K562 (cell line): ENCODE measurements around the gene CPSF4L. TPM values are rescaled to one million over a fixed set of nuclear protein-coding genes. Genes with fewer than 3 reads are reported as not detected.
A peak's percentile ranks its signal among the peaks of the same experiment; 100 is the strongest.

ENCODE experiments used
- HMGN3 ChIP-seq: IDR thresholded peaks from 2 replicates; pipeline ENCODE4 v1.6.1; 2011; ENCODE audit warnings: borderline replicate concordance, low read depth, mild to moderate bottlenecking, mixed read lengths, low read length; ENCODE audit not compliant: insufficient read length; ENCODE audit errors: extremely low read depth
- ZC3H4 ChIP-seq: sonication (generic); formaldehyde crosslinking; IDR thresholded peaks from 2 replicates; pipeline ENCODE4 v1.9.0; 2021; ENCODE audit warnings: missing genetic modification reagents, borderline replicate concordance
- polyA plus RNA-seq, 8 experiments: library from polyadenylated mRNA; depleted of rRNA in 4 of 8; stranded (reverse) in 5 of 8; unstranded in 3 of 8; fragments of >200 nt; fragmentation: Nextera tagmentation in 2 of 8; fragmentation: Illumina TruSeq in 1 of 8; extraction: Ambion mirVana in 2 of 8; extraction: Trizol in 1 of 8; gene quantifications; 2 replicates each; pipeline versions ENCODE4 v1.2.1 to v1.2.3, GENCODE V29; 2011 to 2014; ENCODE audit warnings: inconsistent platforms in 1 of 8, missing spikeins in 1 of 8
- total RNA-seq, 7 experiments: library from RNA; depleted of rRNA in 6 of 7; stranded (reverse); fragments of >200 nt in 6 of 7; fragmentation: Illumina TruSeq in 2 of 7; extraction: Trizol in 2 of 7; gene quantifications; 2 replicates each; pipeline versions ENCODE4 v1.2.1 to v1.2.3, GENCODE V29; 2011 to 2021; ENCODE audit warnings: low replicate concordance in 1 of 7
- TF ChIP-seq, protein P1 (sequence below): fragments of 450-650 bp; IDR thresholded peaks from 2 replicates; pipeline ENCODE4 v1.6.1; 2018; ENCODE audit not compliant: partially characterized antibody
- TF ChIP-seq, protein P2 (sequence below), 3 experiments: IDR thresholded peaks in 2 of 3; conservative IDR thresholded peaks in 1 of 3; 2 replicates each; pipeline ENCODE4 v1.5.1; 2011 to 2012; ENCODE audit warnings: low read length in 3 of 3, mild to moderate bottlenecking in 3 of 3, control low read depth in 2 of 3, improper control_type of control experiment in 1 of 3, inconsistent platforms in 1 of 3, low read depth in 1 of 3, mixed read lengths in 1 of 3, moderate library complexity in 1 of 3; ENCODE audit not compliant: insufficient read depth in 2 of 3

CPSF4L gene
- total and polyA plus RNA-seq, 9 of the 15 experiments (the other 6 are each of a cell fraction or from before 2014, with no cell fraction given), result not detected

DNA sequence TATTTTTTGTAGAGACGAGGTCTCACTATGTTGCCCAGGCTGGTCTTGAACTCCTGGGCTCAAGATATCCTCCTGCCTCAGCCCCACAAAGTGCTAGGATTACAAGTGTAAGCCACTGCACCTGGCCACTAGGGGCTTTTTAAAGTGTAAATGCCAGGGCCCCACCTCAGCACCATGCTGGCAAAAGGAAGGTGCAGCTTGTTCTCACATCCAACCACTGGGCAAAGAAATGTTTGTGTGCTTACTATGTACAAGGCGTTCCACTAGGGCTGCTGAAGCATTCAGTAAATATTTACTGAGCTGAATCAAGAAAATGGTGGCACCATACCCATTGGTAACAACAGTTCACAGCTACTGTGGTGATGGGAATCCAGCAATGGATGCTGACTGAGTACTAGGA lies 46.2 kb downstream of the CPSF4L start (continued):
- TF ChIP-seq, protein P1, sequence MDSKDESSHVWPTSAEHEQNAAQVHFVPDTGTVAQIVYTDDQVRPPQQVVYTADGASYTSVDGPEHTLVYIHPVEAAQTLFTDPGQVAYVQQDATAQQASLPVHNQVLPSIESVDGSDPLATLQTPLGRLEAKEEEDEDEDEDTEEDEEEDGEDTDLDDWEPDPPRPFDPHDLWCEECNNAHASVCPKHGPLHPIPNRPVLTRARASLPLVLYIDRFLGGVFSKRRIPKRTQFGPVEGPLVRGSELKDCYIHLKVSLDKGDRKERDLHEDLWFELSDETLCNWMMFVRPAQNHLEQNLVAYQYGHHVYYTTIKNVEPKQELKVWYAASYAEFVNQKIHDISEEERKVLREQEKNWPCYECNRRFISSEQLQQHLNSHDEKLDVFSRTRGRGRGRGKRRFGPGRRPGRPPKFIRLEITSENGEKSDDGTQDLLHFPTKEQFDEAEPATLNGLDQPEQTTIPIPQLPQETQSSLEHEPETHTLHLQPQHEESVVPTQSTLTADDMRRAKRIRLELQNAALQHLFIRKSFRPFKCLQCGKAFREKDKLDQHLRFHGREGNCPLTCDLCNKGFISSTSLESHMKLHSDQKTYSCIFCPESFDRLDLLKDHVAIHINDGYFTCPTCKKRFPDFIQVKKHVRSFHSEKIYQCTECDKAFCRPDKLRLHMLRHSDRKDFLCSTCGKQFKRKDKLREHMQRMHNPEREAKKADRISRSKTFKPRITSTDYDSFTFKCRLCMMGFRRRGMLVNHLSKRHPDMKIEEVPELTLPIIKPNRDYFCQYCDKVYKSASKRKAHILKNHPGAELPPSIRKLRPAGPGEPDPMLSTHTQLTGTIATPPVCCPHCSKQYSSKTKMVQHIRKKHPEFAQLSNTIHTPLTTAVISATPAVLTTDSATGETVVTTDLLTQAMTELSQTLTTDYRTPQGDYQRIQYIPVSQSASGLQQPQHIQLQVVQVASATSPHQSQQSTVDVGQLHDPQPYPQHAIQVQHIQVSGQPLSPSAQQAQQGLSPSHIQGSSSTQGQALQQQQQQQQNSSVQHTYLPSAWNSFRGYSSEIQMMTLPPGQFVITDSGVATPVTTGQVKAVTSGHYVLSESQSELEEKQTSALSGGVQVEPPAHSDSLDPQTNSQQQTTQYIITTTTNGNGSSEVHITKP, result no peak
- TF ChIP-seq, protein P2, sequence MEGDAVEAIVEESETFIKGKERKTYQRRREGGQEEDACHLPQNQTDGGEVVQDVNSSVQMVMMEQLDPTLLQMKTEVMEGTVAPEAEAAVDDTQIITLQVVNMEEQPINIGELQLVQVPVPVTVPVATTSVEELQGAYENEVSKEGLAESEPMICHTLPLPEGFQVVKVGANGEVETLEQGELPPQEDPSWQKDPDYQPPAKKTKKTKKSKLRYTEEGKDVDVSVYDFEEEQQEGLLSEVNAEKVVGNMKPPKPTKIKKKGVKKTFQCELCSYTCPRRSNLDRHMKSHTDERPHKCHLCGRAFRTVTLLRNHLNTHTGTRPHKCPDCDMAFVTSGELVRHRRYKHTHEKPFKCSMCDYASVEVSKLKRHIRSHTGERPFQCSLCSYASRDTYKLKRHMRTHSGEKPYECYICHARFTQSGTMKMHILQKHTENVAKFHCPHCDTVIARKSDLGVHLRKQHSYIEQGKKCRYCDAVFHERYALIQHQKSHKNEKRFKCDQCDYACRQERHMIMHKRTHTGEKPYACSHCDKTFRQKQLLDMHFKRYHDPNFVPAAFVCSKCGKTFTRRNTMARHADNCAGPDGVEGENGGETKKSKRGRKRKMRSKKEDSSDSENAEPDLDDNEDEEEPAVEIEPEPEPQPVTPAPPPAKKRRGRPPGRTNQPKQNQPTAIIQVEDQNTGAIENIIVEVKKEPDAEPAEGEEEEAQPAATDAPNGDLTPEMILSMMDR (IDR thresholded peaks at IDR 0.05 in 2 of 3, conservative IDR thresholded peaks at IDR 0.05 in 1 of 3; ENCODE audit: insufficient read depth in 2 of 3, low read depth in 1 of 3, low read length in 3 of 3), result 0 out of 6 replicates have a peak, but pooled peaks of 1 of the 3 experiments have one; percentile 20
- TF ChIP-seq HMGN3 (no peak), ZC3H4 (CRISPR knock-in tag) (no peak)
